ENCODE results near the gene CHRNB1. TPM values are rescaled to one million over a fixed set of nuclear protein-coding genes. Genes with fewer than 3 reads are reported as not detected.

CHRNB1 gene
- total RNA-seq, 1 donor from 2014 or later = 9.9 TPM

DNA sequence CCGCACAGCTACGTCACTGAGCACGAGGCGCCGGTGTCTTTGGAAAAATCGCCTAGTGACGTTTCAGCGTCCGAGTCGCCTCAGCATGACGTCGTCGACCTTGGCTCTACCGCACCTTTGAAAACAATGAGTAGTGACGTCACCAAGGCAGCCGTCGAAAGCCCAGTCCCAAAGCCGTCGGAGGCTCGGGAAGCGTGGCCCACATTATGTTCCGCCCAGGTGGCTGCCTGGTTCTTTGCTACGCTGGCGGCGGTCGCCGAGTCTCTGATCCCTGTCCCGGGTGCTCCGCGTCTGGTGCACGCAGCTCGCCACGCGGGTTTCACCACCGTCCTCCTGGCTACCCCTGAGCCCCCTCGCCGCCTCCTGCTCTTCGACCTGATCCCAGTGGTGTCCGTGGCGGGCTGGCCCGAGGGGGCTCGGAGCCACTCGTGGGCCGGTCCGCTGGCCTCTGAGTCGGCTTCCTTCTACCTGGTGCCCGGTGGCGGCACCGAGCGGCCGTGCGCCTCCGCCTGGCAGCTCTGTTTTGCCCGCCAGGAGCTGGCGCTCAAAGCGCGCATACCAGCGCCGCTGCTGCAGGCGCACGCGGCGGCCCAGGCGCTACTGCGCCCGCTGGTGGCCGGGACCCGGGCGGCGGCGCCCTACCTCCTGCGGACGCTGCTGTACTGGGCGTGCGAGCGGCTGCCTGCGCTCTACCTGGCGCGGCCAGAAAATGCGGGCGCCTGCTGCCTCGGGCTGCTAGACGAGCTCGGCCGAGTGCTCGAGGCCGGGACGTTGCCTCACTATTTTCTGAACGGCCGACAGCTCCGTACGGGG lies 8.1 kb upstream of the CHRNB1 start:
- peaks cover 64% of the 10 kb centered on the region for H3K27me3 Mint-ChIP-seq (ENCODE audit: low read depth)
- H3K4me1 Mint-ChIP-seq = peaks cover 47% of the 10 kb centered on the region
- TF ChIP-seq CTCF (conservative IDR thresholded peaks at IDR 0.05) = peak; percentile 77
- H3K4me3 Mint-ChIP-seq = peak overlapping the region; percentile 74
- H3K9me3 Mint-ChIP-seq = no peaks in the 10 kb centered on the region
- peaks cover 6% of the 10 kb centered on the region for H3K36me3 Mint-ChIP-seq (ENCODE audit: low read depth)
- peak overlapping the region; percentile 62 for H3K27ac Mint-ChIP-seq (ENCODE audit: unreplicated experiment)
- DNase-seq (ENCODE audit: low read depth, low spot score) = peak; percentile 70

DNA sequence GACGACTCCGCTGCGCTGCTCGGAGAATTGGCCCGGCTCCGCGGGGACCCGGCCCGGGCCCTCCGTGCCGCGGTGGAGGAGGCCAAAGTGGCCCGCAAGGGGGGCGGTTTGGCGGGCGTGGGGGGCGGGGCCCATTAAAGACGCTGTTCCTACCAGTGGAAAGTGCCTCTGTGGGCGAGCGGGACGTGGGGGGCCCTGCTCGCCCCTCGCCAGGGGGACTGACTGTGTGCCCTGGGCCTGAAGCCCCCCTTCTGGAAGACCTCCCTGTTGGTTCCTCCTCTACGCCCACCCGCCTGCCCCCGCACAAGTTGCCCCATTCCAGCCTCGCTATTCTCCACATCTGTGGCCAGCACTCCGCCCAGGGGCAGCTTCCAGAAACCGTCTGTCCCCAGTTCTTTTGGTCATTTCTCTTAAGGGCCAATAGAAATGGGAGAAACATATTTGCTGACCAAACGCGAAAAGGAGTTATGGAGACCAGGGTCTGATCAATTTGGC lies 7.4 kb upstream of the CHRNB1 start:
- H3K4me3 Mint-ChIP-seq = peak overlapping the region; percentile 76
- H3K4me1 Mint-ChIP-seq = peaks cover 51% of the 10 kb centered on the region
- peaks cover 6% of the 10 kb centered on the region for H3K36me3 Mint-ChIP-seq (ENCODE audit: low read depth)
- H3K9me3 Mint-ChIP-seq = no peaks in the 10 kb centered on the region
- no peak for DNase-seq (ENCODE audit: low read depth, low spot score)
- peaks cover 70% of the 10 kb centered on the region for H3K27me3 Mint-ChIP-seq (ENCODE audit: low read depth)
- TF ChIP-seq CTCF (conservative IDR thresholded peaks at IDR 0.05) = no peak
- H3K27ac Mint-ChIP-seq (ENCODE audit: unreplicated experiment) = no peak overlapping the region

- H3K4me1 Mint-ChIP-seq = peaks cover 53% of the 10 kb centered on the region
- TF ChIP-seq CTCF (conservative IDR thresholded peaks at IDR 0.05) = no peak
- no peak for DNase-seq (ENCODE audit: low read depth, low spot score)
- peaks cover 6% of the 10 kb centered on the region for H3K36me3 Mint-ChIP-seq (ENCODE audit: low read depth)
- H3K27ac Mint-ChIP-seq (ENCODE audit: unreplicated experiment) = no peak overlapping the region
- H3K27me3 Mint-ChIP-seq (ENCODE audit: low read depth) = peaks cover 72% of the 10 kb centered on the region
- no peaks in the 10 kb centered on the region for H3K9me3 Mint-ChIP-seq
- H3K4me3 Mint-ChIP-seq = peak overlapping the region; percentile 91
Observed at GRCh38 chr17:7437950-7438614, 6.8 kb upstream of the CHRNB1 start.

- Mint-ChIP-seq H3K9me3 (no peaks in the 10 kb centered on the region), H3K4me3 (peak overlapping the region; percentile 91), H3K36me3 (ENCODE audit: low read depth) (peaks cover 6% of the 10 kb centered on the region), H3K27ac (ENCODE audit: unreplicated experiment) (peak overlapping the region; percentile 52), H3K27me3 (ENCODE audit: low read depth) (peaks cover 79% of the 10 kb centered on the region), H3K4me1 (peaks cover 53% of the 10 kb centered on the region)
- no peak for DNase-seq (ENCODE audit: low read depth, low spot score)
- no peak for TF ChIP-seq CTCF (conservative IDR thresholded peaks at IDR 0.05)
Observed at GRCh38 chr17:7438656-7439460, 6.0 kb upstream of the CHRNB1 start.

- Mint-ChIP-seq H3K27me3 (ENCODE audit: low read depth) (peaks cover 80% of the 10 kb centered on the region), H3K4me3 (peak within 1 kb of the TSS; percentile 95), H3K36me3 (ENCODE audit: low read depth) (peaks cover 6% of the 10 kb centered on the region), H3K4me1 (peaks cover 53% of the 10 kb centered on the region), H3K27ac (ENCODE audit: unreplicated experiment) (peak within 1 kb of the TSS; percentile 99), H3K9me3 (no peaks in the 10 kb centered on the region)
- TF ChIP-seq CTCF (conservative IDR thresholded peaks at IDR 0.05) = no peak
- DNase-seq (ENCODE audit: low read depth, low spot score) = no peak
Observed at GRCh38 chr17:7439462-7440112, 5.3 kb upstream of the CHRNB1 start, which contains the start of gene FGF11. Gene FGF11 (plus strand): TSS chr17:7439512. CDS start chr17:7439621, 109 bp downstream.

All from neural crest cell (in vitro differentiated cells).